Adrenal gland (tissue), 5 donors: Measurements from ENCODE around the gene MAP3K20.

ENCODE experiments used
- CTCF ChIP-seq, 6 experiments: fragments of 450-650 bp in 4 of 6; fragments of 200-600 bp in 2 of 6; sonication (generic) in 1 of 6; IDR thresholded peaks; 1 replicate in 5 of 6; 2 replicates in 1 of 6; pipeline versions ENCODE4 v1.5.1 to v1.8.0; 2016 to 2021; ENCODE audit warnings: antibody characterized with exemption in 6 of 6, mild to moderate bottlenecking in 2 of 6, moderate library complexity in 1 of 6
- POLR2A ChIP-seq, 2 donors: fragments of 450-650 bp; IDR thresholded peaks; one replicate each; pipeline ENCODE4 v1.6.1; 2017; ENCODE audit warnings: antibody characterized with exemption in 2 of 2, mild to moderate bottlenecking in 2 of 2, moderate library complexity in 1 of 2
- donor health status: DM: no; HTN: no; CAD: no.

DNA sequence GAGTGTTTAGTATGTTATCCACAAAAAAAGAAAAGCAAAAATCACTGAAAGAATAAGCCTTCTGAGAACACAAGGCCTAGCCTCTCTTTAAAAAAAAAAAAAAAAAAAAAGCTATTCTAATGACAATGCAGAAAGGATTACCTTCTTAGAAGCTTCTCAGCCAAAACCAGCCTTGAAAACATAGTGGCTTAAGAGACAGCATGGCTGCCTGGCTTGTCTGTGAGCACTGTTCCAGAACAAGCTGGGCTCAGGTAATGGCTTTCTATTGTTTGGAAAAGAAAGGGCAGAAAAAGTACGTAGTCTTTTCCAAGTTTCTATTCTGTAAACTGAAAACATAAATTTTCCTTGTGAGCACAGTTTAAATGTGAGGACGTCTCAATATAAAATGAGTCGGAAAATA lies 119.5 kb downstream of the MAP3K20 start:
- TF ChIP-seq CTCF (IDR thresholded peaks at IDR 0.05) = no peak
- TF ChIP-seq POLR2A (IDR thresholded peaks at IDR 0.05) = no peak
